Activated CD4-positive, CD25-positive, alpha-beta regulatory T cell (primary cell): Measurements from ENCODE around the gene TK1.
"Not testable (repeated sequence)": the region's sequence is repeated elsewhere in the genome, so short reads cannot be mapped to it uniquely, and the experiment has no call there.

Experiments
- DNase-seq, 4 experiments: peaks; one replicate each; lab custom pipeline; 2025; lab: John Stamatoyannopoulos, UW

TK1 gene

DNA sequence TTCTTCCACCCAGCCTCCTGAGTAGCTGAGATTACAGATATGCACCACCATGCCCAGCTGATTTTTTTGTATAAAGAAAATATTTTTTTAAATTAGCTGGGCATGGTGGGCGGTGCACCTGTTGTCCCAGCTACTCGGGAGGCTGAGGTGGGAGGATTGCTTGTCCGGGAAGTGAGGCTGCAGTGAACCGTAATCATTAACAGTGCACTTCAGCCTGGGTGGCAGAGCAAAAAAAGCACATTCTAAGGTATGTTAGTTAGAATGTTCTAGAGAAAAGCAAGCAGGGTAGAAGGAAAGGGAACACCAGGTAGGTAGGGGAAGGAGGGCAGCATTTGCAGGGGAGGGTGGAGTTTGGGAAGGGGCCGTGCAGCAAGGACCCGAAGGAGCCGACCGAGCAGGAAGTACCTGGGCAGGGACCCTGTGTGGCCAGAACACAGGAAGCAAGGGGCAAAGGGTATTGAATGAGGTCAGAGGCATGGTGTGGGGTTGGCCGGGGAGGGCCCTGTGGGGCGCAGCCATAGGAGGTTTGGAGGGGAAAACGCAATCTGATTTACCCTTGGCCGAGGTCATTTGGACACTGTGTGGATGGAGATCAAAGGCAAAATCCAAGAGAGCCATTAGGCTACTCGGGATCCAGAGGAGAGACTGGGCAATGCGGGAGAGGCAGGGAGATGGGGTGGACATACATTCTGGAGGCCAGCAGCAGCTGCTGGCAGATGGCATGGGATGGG lies 38.4 kb downstream of the TK1 start:
- no peak for DNase-seq

DNA sequence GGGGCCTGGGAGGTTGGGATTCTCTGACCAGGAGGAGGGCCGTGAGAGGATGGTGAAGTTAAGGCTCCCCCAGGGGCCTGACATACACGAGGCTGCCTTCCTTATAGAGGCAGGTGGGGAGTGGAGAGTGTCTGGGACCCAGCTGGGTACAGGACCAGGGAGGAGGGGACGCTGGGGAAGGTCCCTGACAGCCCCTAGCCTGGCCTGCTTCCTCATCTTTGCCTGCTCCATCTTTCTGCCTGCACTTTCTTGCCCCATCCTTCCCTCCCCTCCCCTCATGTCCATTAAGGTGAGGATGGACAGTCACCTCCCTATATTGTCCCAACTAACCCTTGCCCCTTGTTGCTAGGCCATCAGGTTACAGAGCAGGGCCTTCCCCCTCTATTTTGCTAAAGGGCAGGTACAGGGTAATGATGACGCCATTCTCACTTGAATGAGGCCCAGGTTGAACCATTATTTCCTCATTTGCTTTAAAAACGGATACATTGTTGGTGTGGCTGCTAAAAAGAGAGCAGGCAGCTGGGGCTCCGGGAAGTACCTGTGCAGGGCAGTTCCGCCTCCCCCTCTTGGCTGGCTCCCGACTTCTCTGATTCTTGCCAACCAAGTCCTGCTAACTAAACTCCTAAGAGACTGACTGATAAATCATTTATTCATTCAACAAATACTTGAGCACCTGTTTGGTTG lies 39.4 kb downstream of the TK1 start:
- no peak for DNase-seq

DNA sequence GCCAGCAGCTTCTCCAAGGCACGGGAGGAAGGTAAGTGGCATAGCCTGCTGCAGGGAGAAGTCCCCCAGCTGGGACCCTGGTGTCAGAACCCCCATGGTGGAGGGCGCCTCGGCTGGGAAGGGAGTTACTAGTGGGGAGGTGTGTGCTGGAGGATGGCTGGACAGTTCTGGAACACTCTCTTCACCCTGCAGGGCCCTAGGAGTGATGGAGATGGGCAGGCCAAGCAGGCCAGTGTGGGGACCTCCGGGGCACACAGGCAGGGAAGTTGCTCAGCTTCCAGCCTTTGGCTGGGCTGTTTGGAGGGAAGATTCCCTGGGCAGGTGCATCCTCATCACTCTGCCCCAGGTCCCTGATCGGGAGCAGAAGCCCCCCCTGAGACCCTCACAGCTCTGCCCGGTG lies 40.0 kb downstream of the TK1 start:
- DNase-seq = no peak

DNA sequence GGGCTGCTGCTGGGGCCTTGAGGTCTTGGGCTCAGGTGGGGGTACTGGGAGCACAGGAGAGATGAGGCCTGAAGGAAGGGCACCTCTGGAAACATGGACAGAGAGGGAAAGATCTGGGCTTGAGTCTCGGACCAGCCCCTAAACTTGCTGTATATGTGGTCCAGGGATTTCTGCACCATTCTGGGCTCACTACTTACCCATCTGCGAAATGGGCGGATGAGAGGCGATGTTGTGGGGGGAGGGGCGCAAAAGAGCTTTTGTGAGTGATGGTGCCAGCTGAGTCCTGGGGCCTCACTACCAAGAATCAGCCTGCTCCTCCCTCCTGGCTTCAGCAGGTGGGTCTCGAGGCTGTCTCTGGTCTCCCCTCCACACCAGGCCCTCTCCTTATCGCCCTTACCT lies 40.4 kb downstream of the TK1 start:
- DNase-seq = no peak

DNA sequence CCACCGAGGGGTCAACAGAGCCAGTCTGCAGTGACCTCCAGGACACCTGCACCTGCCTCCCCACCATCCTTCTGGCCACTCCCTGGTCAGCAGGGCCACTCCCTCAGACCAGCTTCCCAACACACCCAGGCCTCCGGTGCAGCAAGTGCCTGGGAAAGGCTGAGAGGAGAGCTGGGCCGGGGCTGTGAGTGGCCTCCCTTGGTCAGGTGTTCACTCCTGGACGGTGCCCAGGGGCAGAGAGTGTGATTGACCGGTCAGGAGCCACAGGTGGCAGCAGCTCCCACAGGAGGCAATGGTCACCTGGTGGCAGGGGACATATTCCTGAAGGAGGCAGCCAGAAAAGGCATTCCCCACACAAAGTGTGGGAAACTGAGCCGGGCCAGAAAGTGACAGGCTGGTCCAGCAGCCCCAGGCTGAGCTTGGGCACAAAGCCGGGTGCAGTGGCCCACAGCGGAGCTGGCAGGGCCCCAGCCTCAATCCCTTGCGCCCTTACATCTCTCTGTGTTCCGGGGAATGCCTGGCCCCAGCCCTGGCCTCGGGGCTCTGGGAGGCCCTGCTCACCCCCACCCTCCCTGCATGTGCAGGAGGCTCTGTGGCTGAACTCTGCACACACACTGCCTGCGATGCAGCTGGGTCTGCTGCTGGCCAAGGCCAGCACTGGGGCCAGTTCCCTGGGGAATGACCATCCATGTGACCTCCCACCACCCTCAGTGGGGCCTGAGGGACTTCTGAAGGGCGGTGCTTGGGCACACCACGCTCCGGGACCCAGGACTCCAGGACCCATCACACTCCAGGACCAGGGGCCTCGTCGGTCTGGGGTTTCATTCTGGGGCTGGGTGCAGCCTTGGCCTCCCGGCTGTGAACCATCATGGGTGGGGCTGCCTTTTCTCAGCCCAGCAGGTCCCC lies 41.9 kb downstream of the TK1 start:
- DNase-seq = no peak

DNA sequence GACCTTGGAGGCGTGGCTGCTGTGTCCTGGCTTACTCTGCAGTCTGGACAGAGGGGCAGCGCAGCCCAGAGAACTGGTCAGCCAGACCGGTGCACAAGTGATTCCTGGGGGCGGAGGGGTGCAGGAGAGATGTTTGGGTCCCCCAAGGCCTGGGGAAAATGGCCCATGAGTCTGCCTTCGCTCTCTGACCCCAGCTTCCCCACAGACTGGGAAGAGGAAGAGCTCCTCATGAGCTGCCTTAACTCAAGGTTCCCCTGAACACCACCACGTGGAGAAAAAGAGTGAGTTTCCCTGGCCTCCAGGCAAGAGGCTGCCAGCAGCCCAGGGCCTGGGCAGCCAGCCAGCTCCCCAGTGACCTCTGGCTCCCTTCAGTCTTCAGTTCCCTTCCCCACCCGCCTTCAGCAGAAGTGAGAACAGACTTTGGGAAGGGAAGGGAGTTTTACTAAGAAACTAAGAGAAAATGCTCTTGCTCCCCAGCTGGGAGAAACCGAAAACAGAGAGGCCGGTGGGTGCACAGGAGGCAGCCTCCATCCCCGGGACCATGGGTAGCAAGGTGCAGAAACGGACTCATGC lies 42.6 kb downstream of the TK1 start:
- DNase-seq = no peak

DNA sequence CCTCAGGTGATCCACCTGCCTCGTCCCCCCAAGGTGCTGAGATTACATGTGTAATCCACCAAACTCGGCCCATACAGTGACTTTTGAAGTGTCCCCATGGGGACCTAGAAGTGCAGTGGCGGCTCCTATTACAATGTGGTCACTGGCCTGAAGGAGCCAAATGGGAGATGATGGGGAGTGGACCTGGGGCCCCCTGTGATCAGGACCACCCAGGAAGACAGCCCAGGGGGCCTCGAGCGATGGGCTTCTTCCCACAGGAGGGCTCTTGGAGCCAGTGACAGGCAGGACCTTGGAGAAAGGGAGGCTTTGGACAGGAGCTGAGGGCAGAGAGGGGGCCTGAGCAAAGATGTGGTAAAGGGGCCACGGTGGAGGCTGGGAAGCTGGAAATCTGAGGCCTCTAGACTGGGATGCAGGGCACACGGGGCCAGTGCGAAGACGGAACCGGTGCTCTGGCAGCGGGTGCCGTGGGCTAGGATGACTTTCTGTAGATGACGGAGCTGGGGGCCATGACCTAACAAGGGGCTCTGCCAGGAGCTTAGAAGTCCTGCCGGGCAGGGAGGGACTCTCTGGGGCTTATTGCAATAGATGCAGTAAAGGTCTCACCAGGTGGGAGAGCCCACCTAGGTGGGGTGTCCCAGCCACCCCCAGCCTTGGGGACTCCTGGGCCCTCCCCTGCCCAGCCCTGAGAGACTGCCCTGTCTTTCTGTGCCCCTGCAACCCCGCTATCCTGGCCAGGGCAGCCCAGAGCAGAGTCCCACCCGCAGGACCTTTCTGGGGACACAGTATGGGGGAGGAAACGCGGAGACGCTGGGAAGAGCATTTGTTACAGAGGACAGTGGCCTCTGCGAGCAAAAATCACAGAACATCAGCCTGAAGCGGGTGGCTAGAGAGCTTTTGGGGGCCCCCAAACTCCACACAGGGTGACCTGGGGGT lies 43.4 kb downstream of the TK1 start:
- DNase-seq = no peak

DNA sequence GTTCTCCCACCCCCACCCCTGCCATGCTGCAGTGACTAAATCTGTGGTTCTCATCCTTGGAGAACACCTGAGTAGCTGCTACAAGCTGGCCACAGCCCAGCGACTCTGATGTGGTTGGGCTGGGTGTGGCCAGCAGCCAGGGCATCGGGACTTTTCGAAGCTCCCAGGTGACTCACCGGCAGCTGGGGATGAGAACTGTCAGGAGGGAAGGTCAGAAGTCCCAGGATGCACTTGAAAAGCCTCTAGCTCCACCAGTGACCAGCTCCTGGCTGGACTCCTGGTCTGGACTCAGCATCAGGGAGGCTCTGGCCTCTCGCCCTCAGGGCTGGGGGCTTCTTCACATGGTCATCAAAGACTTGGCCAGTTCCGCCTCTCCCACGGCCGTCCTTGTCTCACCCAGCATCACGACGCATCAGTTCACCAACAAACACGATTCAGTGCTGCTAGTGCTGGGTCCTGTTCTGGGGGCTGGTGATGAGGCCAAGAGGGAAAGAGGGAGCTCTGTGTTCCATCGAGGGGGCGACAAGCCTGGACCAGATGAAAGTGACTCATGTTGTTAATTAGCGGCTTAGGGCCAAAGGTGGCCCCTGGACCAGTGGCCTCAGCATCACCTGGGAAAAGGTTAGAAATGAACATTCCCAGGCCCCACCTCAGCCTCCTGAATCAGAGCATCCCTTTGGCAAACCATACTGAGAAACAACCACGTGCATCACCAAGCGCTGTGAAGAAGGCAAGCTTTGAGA lies 44.6 kb downstream of the TK1 start:
- DNase-seq = no peak

DNA sequence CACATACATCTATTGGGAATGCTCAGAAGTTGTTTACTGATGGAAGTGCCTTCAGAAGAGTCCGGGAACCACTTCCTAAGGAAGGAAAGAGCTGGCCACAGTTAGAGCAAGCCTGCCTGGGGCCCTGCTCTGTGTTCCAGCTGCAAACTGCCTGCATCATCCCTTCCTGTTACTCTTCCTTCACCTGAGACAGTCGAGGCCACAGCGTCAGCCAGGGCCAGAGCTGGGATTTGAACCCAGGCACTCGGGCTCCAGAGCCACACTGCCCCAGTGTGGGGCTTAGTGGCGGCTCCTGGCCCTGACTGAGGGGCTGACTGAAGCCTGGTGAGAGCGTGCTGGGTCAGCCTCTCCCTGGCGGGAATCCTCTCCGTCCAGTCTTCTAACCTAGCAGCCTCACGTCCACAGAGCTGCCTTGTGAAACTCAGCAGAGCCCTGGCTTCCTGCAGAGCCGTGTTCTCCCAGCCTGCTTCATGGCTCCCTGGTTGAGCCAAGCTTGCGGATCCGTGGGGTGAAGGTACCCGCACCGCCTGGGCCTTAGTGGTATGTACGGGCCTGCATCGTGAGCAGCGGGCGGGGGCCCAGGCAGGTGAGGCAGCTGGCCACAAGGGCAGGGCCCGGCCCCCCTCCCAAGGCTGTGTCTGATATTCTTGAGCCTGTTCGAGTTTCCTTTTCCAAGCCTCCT lies 45.3 kb downstream of the TK1 start:
- DNase-seq = no peak

DNA sequence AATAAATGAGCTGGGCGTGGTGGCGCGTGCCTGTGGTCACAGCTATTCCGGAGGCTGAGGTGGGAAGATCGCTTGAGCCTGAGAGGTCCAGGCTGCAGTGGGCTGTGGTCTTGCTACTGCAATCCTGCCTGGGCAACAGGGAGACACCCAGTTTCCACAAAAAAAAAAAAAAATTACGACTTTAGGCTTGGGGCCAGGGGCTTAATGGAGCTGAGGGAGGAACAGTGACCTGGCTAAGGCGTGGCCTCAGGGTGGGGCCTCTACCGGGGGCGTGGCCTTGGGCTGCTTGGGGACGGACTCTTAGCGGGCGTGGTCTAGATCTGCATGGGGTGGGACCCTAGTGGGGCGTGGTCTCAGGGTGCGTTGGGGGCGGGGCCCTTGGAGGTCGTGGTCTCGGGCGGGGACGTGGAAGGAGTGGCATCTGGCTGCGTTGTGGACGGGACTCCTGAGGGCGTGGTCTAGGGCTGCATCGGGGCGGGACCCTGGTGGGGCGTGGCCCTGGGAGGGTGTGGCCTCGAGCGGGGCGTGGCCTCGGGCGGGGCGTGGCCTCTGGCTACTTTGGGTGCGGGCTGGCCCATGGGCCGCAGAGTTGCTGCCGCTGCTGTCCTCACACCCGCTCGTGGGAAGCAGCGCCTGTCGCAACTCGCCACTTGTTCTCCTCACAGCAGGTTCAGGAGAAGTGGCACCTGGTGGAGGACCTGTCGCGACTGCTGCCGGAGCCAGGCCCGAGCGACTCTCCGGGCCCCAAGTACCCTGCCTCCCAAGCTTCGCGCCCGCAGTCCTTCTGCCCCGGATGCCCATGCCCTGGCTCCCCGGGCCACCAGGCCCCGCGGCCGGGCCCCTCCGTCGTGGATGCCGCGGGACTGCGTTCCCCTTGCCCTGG lies 46.4 kb downstream of the TK1 start:
- peak; percentile 72 to 86 (median 83) for DNase-seq

DNA sequence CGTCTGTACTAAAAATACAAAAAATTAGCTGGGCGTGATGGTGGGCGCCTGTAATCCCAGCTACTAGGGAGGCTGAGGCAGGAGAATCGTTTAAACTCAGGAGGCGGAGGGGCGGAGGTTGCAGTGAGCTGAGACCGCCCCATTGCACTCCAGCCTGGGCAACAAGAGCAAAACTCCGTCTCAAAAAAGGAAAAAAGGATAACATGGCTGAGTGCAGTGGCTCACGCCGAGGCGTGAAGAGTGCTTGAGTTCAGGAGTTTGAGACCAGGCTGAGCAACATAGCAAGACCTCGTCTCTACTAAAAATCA lies 47.0 kb downstream of the TK1 start:
- DNase-seq = not testable (repeated sequence)

DNA sequence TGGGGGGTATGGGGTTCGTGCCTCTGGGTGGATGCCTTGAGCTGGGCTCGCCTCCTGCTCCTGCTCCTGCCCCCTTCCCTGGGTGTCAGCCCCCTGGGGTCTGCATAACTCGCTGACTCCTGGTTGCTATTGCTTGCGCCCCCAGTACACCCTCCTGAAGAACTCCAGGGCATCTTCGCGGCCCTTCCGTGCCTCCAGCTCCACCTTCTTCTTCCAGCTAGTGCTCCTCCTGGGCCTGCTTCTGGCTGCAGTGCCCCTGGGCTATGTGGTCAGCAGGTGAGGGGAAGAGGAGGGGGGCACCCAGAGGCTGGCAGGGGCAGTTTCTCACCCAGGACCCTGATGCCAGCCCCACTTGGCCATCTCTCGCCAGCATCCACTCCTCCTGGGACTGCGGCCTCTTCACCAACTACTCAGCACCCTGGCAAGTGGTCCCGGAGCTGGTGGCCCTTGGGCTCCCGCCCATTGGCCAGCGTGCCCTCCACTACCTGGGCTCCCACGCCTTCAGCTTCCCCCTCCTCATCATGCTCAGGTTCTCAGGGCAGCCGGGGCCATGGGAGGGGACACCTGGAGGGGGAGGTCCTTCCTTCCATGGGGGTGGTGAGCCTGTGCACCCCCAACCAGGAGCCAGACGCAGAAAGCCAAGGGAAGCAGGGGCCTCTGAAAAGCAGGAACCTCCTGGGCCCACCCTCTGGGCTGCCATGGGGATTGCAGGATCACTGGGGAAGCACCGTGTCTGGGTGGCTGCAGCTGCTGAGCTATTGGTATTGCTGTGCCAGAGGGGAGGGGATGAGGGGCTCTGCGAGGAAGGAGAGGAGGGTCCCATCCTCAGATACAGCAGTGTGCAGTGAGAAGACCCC lies 48.4 kb downstream of the TK1 start:
- no peak for DNase-seq

DNA sequence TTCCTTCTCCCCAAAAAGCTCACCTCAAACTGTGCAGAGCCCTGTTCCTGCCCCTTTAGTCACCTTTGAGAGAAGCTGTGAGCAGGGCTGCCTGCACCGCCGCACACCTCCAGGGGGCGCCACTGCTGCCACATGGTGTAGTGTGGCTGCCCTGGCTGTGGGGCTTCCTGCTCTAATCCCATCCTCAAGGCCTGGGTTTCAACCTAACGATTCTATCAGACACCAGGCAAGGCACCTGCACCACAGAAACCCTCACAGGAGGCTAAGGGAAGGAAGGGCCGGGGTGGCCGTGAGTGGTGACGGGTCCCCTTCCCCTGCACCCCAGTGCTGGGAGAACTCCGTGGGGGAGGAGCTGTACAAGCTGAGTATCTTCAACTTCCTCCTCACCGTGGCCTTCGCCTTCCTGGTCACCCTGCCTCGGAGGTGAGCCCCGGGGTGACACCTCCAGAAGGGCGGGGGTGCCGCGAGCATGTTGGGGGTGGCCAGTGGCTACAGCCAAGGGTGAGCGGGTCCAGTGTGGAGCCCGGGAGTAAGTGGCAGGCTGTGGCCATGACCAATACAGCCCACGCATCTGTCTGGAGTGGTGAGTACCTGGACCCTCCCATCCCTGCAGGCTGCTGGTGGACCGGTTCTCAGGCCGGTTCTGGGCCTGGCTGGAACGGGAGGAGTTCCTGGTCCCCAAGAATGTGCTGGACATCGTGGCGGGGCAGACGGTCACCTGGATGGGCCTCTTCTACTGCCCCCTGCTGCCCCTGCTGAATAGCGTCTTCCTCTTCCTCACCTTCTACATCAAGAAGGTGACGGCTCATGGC lies 49.3 kb downstream of the TK1 start:
- DNase-seq = peak in 2 of 4 experiments; percentile 23 to 27

DNA sequence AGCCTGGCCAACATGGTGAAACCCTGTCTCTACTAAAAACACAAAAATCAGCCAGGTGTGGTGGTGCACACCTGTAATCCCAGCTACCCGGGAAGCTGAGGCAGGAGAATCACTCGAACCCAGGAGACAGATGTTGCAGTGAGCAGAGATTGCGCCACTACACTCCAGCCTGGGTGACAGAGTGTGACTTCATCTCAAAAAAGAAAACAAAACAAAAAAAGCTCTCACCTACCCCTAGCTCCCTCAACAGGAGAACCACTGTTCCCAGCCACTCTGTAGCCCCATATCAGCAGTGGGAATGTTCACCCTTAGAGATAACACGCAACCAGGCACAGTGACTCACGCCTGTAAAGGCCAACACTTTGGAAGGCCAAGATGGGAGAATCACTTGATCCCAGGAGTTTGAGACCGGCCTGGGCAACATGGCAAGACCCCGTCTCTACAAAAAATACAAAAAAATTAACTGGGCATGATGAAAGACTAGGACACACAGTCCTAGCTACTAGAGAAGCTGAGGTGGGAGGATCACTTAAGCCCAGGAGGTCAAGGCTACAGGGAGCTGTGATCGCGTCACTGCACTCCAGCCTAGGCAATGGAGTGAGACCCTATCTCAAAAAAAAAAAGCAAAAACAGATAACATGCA lies 50.9 kb downstream of the TK1 start:
- no peak for DNase-seq

DNA sequence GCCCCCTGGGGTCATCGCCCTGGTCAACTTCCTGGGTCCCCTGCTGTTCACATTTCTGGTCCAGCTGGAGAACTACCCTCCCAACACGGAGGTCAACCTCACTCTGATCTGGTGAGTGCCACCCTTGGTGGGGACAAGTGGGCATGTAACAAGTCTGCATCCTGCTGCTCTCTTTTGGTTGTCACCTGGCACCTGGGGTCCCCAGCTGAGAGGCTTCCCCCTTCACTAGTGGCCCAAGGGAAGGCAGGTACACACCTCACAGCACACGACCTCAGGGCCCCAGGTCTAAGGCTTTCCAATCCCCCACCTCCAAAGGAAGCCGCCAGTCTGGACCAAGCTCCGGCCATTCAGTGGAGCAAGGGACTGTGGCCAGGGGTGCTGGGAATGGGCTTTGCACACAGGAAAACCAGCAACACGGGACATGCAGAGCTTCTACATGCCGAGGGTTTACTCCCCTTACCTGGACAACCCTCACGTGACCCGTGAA lies 51.9 kb downstream of the TK1 start:
- no peak for DNase-seq
